Mesothelial cell of epicardium (in vitro differentiated cells): Measurements from ENCODE around the gene SLC47A1. TPM values are rescaled to one million over a fixed set of nuclear protein-coding genes. Genes with fewer than 3 reads are reported as not detected.

ENCODE experiments used
- DNase-seq, 2 experiments: peaks; one replicate each; pipeline ENCODE4 v3.0.0; 2021; ENCODE audit warnings: low spot score in 2 of 2; ENCODE audit not compliant: unreplicated experiment in 2 of 2
- H3K27ac Mint-ChIP-seq: 2 replicates; pipeline ENCODE4 v1.8.0; 2021; ENCODE audit warnings: mixed read lengths
- H3K27me3 Mint-ChIP-seq: 2 replicates; pipeline ENCODE4 v1.8.0; 2021; ENCODE audit warnings: low read depth, mixed read lengths
- H3K36me3 Mint-ChIP-seq: 2 replicates; pipeline ENCODE4 v1.8.0; 2021; ENCODE audit warnings: mixed read lengths
- H3K4me1 Mint-ChIP-seq: 2 replicates; pipeline ENCODE4 v1.8.0; 2021; ENCODE audit warnings: mixed read lengths
- H3K4me3 Mint-ChIP-seq: 2 replicates; pipeline ENCODE4 v1.8.0; 2021; ENCODE audit warnings: mild to moderate bottlenecking, moderate library complexity, mixed read lengths
- H3K9me3 Mint-ChIP-seq: 2 replicates; pipeline ENCODE4 v1.8.0; 2021; ENCODE audit warnings: mixed read lengths
- total RNA-seq: library from RNA; stranded (reverse); gene quantifications from 3 replicates; pipeline ENCODE4 v1.2.1, GENCODE V29; 2021
- TF ChIP-seq, protein P1 (sequence below): fragments of 200-600 bp; sonication (generic); IDR thresholded peaks from one replicate; pipeline ENCODE4 v1.5.0; 2021; ENCODE audit warnings: antibody characterized with exemption; ENCODE audit not compliant: unreplicated experiment

Gene SLC47A1
- total RNA-seq, 1 donor from 2014 or later: 9.2 TPM

DNA sequence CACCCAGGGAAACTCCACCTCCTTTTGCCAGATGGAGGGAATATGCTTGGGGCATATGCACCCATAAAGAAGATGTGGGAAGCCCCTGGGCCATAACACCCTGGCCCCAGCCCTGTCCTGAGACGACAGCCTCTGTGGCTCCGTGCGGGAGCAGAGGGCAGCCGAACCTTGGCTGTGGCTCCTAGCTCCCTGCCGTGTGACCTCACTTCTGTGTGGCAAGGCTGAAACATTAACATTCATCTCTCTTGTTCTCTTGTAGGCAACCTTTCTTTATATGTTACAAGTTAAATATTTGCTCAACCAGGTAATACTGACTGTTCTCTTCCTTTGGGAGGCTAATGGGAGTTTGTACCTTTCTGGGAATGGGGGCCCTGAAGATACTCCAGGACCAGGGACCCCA is 17.5 kb downstream of the SLC47A1 start:
- DNase-seq: no peak
- TF ChIP-seq, protein P1, sequence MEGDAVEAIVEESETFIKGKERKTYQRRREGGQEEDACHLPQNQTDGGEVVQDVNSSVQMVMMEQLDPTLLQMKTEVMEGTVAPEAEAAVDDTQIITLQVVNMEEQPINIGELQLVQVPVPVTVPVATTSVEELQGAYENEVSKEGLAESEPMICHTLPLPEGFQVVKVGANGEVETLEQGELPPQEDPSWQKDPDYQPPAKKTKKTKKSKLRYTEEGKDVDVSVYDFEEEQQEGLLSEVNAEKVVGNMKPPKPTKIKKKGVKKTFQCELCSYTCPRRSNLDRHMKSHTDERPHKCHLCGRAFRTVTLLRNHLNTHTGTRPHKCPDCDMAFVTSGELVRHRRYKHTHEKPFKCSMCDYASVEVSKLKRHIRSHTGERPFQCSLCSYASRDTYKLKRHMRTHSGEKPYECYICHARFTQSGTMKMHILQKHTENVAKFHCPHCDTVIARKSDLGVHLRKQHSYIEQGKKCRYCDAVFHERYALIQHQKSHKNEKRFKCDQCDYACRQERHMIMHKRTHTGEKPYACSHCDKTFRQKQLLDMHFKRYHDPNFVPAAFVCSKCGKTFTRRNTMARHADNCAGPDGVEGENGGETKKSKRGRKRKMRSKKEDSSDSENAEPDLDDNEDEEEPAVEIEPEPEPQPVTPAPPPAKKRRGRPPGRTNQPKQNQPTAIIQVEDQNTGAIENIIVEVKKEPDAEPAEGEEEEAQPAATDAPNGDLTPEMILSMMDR: no peak
- no peaks in the 10 kb centered on the region for H3K36me3 Mint-ChIP-seq
- no peak overlapping the region for H3K4me3 Mint-ChIP-seq
- peaks cover 3% of the 10 kb centered on the region for H3K4me1 Mint-ChIP-seq
- peaks cover 2% of the 10 kb centered on the region for H3K27me3 Mint-ChIP-seq
- no peaks in the 10 kb centered on the region for H3K9me3 Mint-ChIP-seq
- no peak overlapping the region for H3K27ac Mint-ChIP-seq

DNA sequence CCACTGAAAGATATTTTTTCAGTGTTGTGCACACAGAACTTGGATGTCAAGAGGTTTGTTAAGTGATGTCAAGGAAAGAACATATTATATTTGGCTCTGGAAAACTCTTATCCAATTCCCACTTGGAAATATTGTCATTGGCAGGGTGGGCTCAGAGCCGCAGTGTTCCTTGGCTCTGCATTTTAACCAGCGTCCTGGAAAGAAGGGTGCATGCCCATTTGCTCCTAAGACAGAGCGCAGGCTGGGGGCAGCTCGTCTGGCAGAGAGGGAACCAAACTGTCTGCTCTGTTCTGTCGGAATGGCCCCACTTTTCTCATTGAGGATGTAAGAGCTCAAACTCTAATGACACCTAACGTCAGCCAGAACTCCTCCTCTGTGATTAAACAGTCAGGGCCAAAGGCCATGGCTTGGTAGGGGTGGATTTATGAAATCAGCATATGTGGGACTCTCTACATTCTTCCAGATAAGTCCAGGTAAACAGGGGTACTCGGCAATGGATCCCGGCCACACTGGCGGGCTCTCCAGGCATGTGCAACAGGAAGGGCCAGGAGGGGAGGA is 18.0 kb downstream of the SLC47A1 start:
- no peak for DNase-seq
- no peaks in the 10 kb centered on the region for H3K9me3 Mint-ChIP-seq
- H3K36me3 Mint-ChIP-seq: no peaks in the 10 kb centered on the region
- H3K4me3 Mint-ChIP-seq: no peak overlapping the region
- H3K27me3 Mint-ChIP-seq: peaks cover 2% of the 10 kb centered on the region
- TF ChIP-seq, protein P1: no peak
- peaks cover 3% of the 10 kb centered on the region for H3K4me1 Mint-ChIP-seq
- no peak overlapping the region for H3K27ac Mint-ChIP-seq

DNA sequence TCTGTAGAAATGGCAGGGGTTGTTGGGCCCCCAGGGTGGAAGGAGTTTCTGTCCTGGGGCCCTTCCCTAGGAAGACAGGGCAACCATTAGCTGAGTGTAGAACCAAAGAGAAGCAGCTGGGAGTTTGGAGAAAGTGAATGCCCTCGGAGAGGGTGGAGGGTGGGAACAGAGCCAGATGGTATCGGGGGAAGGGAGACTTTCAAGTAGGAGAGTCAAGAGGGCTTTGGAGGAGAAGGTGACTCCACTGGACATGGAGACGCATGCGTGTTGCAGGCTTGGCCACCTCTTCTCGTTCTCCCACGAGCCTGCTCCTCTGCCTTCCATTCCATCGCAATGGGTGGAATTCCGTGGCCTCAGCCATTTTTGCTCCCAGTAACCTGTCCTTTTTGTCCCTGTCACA is 19.4 kb downstream of the SLC47A1 start:
- Mint-ChIP-seq H3K9me3 (peaks cover 3% of the 10 kb centered on the region), H3K36me3 (no peaks in the 10 kb centered on the region), H3K4me3 (no peak overlapping the region), H3K27me3 (peaks cover 2% of the 10 kb centered on the region), H3K27ac (no peak overlapping the region), H3K4me1 (peaks cover 3% of the 10 kb centered on the region)
- no peak for DNase-seq
- TF ChIP-seq, protein P1: no peak

DNA sequence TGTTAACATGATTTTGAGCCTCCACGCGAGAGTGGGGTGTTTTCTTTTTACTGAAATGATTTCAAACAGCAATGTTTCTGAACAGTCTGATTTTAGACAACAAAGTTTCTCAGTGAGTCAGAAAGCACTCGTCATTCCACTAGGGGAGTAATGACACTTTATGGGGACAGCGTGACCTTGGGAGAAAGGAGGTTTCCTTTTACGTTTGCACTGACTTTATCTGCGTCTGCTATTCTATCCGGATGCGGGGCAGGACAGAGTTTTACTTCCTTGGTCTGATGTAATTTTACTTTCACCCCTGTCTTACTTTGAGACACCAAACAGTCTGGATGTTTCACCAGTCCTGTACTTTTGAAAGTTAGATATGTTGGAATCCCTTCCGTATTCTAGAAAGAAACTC is 20.7 kb downstream of the SLC47A1 start:
- no peaks in the 10 kb centered on the region for H3K36me3 Mint-ChIP-seq
- H3K4me1 Mint-ChIP-seq: peaks cover 3% of the 10 kb centered on the region
- no peak for DNase-seq
- no peak overlapping the region for H3K4me3 Mint-ChIP-seq
- H3K9me3 Mint-ChIP-seq: peaks cover 6% of the 10 kb centered on the region
- TF ChIP-seq, protein P1: no peak
- peaks cover 2% of the 10 kb centered on the region for H3K27me3 Mint-ChIP-seq
- no peak overlapping the region for H3K27ac Mint-ChIP-seq

DNA sequence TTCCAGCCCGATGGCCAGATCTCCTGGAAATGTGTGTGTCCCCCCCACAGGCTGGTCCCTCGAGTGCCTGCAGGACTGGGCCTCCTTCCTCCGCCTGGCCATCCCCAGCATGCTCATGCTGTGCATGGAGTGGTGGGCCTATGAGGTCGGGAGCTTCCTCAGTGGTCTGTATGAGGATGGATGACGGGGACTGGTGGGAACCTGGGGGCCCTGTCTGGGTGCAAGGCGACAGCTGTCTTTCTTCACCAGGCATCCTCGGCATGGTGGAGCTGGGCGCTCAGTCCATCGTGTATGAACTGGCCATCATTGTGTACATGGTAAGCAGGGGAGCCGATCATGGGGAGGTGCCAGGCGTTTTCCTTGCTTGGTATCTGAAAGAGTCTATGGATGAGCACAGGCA is 22.1 kb downstream of the SLC47A1 start:
- no peak overlapping the region for H3K4me3 Mint-ChIP-seq
- DNase-seq: no peak
- H3K36me3 Mint-ChIP-seq: no peaks in the 10 kb centered on the region
- H3K27ac Mint-ChIP-seq: no peak overlapping the region
- TF ChIP-seq, protein P1: no peak
- peaks cover 2% of the 10 kb centered on the region for H3K27me3 Mint-ChIP-seq
- H3K9me3 Mint-ChIP-seq: peaks cover 6% of the 10 kb centered on the region
- peaks cover 3% of the 10 kb centered on the region for H3K4me1 Mint-ChIP-seq

DNA sequence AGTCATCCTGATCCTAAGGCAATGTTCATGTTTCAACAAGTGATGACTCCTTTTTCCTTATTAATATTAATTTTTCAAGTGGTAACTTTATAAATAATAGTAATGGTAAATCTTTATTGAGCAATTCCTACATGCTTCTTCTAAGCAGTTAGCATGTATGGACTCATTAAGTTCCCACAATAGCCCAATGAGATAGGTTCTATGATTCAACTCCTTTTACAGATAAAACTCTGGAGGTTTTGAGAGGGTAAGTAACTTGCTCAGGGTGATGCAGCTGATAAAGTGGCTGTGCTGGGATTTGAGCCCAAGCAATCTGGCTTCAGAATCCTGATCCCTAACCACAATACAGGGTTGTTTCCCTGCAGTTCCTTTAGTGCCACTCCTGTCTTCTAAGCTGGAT is 25.3 kb downstream of the SLC47A1 start:
- Mint-ChIP-seq H3K27ac (no peak overlapping the region), H3K9me3 (peaks cover 6% of the 10 kb centered on the region), H3K4me1 (peaks cover 3% of the 10 kb centered on the region), H3K27me3 (peaks cover 4% of the 10 kb centered on the region), H3K4me3 (no peak overlapping the region), H3K36me3 (no peaks in the 10 kb centered on the region)
- TF ChIP-seq, protein P1: no peak
- DNase-seq: no peak
